Measurements from ENCODE around the gene KHSRP.

Gene KHSRP

GRCh38 chr19:6373813-6374108 lies 50.9 kb downstream of the KHSRP start:
- peaks cover 5% of the 10 kb centered on the region for H3K4me1 ChIP-seq (ENCODE audit: control insufficient read depth, insufficient read depth, low read length, poor library complexity, severe bottlenecking)
- peak overlapping the region; percentile 46 for H3K4me3 ChIP-seq (ENCODE audit: extremely low read depth, insufficient read depth, low read length, poor library complexity, severe bottlenecking)
- WGBS, 2 experiments (ENCODE audit: insufficient coverage in 2 of 2): 20 to 25% methylated on average over 4 of the region's 5 CpGs
- peaks cover 30% of the 10 kb centered on the region for H3K36me3 ChIP-seq (ENCODE audit: control insufficient read depth, insufficient read depth, low read length)
- H3K9me3 ChIP-seq (ENCODE audit: control insufficient read depth, low read length): no peaks in the 10 kb centered on the region
- peak overlapping the region; percentile 64 for H3K27ac ChIP-seq (ENCODE audit: low read depth, low read length, severe bottlenecking)

GRCh38 chr19:6373096-6373812 lies 51.4 kb downstream of the KHSRP start:
- 2% methylated on average over 13 to 25 of the region's 53 CpGs for WGBS, 2 experiments (ENCODE audit: insufficient coverage in 2 of 2)
- Histone ChIP-seq H3K27ac (ENCODE audit: low read depth, low read length, severe bottlenecking) (peak overlapping the region; percentile 99), H3K9me3 (ENCODE audit: control insufficient read depth, low read length) (no peaks in the 10 kb centered on the region)

GRCh38 chr19:6372594-6373095 lies 52.0 kb downstream of the KHSRP start, which contains the start of gene ALKBH7:
Gene ALKBH7, plus strand, starts transcription at chr19:6372794. Its CDS starts 27 bp downstream, at chr19:6372821.
- Histone ChIP-seq H3K4me1 (ENCODE audit: control insufficient read depth, insufficient read depth, low read length, poor library complexity, severe bottlenecking) (peaks cover 5% of the 10 kb centered on the region), H3K4me3 (ENCODE audit: extremely low read depth, insufficient read depth, low read length, poor library complexity, severe bottlenecking) (peak within 1 kb of the TSS; percentile 88), H3K27ac (ENCODE audit: low read depth, low read length, severe bottlenecking) (peak within 1 kb of the TSS; percentile 99), H3K36me3 (ENCODE audit: control insufficient read depth, insufficient read depth, low read length) (peaks cover 38% of the 10 kb centered on the region), H3K9me3 (ENCODE audit: control insufficient read depth, low read length) (no peaks in the 10 kb centered on the region)
- WGBS, 2 experiments (ENCODE audit: insufficient coverage in 2 of 2): 0% methylated on average over 29 to 45 of the region's 47 CpGs

More at GRCh38 chr19:6373096-6373812, 51.4 kb downstream of the KHSRP start:
- peaks cover 5% of the 10 kb centered on the region for H3K4me1 ChIP-seq (ENCODE audit: control insufficient read depth, insufficient read depth, low read length, poor library complexity, severe bottlenecking)
- peaks cover 32% of the 10 kb centered on the region for H3K36me3 ChIP-seq (ENCODE audit: control insufficient read depth, insufficient read depth, low read length)
- H3K4me3 ChIP-seq (ENCODE audit: extremely low read depth, insufficient read depth, low read length, poor library complexity, severe bottlenecking): peak overlapping the region; percentile 88

GRCh38 chr19:6364353-6364752 lies 60.3 kb downstream of the KHSRP start:
- WGBS, 2 experiments (ENCODE audit: insufficient coverage in 2 of 2): 98 to 100% methylated on average over 13 to 21 of the region's 21 CpGs
- Histone ChIP-seq H3K9me3 (ENCODE audit: control insufficient read depth, low read length) (no peaks in the 10 kb centered on the region), H3K4me1 (ENCODE audit: control insufficient read depth, insufficient read depth, low read length, poor library complexity, severe bottlenecking) (peaks cover 7% of the 10 kb centered on the region), H3K4me3 (ENCODE audit: extremely low read depth, insufficient read depth, low read length, poor library complexity, severe bottlenecking) (no peak overlapping the region), H3K27ac (ENCODE audit: low read depth, low read length, severe bottlenecking) (no peak overlapping the region), H3K36me3 (ENCODE audit: control insufficient read depth, insufficient read depth, low read length) (peaks cover 57% of the 10 kb centered on the region)
